ENCODE data around the gene PDIK1L. TPM values are rescaled to one million over a fixed set of nuclear protein-coding genes. Genes with fewer than 3 reads are reported as not detected.

The PDIK1L gene
- total and polyA plus RNA-seq, 9 of the 15 experiments (the other 6 are each of a cell fraction or from before 2014, with no cell fraction given) = 12.8 to 30.2 (median 21.5) TPM

GRCh38 chr1:26070296-26070962 lies 41.2 kb upstream of the PDIK1L start (continued):
- no peak for TF ChIP-seq POLR3G (IDR thresholded peaks at IDR 0.05; ENCODE audit: extremely low read depth, insufficient read length, insufficient replicate concordance)
- no peak for TF ChIP-seq SMAD2 (IDR thresholded peaks at IDR 0.05; ENCODE audit: low read depth, low read length)
- TF ChIP-seq FOXK1 (CRISPR knock-in tag; IDR thresholded peaks at IDR 0.05; ENCODE audit: borderline replicate concordance) = peak; percentile 24
- peak; percentile 81 for TF ChIP-seq KHSRP (IDR thresholded peaks at IDR 0.05)
- no peak for TF ChIP-seq HNRNPH1 (optimal IDR thresholded peaks at IDR 0.05; ENCODE audit: low read depth, low read length)
- peak; percentile 90 for TF ChIP-seq SMAD4 (CRISPR knock-in tag; conservative IDR thresholded peaks at IDR 0.05)
- TF ChIP-seq ZBTB49 (CRISPR knock-in tag; IDR thresholded peaks at IDR 0.05; ENCODE audit: borderline replicate concordance) = no peak
- TF ChIP-seq ZFPM2 (CRISPR knock-in tag; IDR thresholded peaks at IDR 0.05) = no peak
- no peak for TF ChIP-seq XRCC5 (IDR thresholded peaks at IDR 0.05; ENCODE audit: low read depth, low read length)
- no peak for TF ChIP-seq CGGBP1 (CRISPR knock-in tag; IDR thresholded peaks at IDR 0.05)
- TF ChIP-seq ZNF445 (CRISPR knock-in tag; IDR thresholded peaks at IDR 0.05; ENCODE audit: low read depth) = no peak
- TF ChIP-seq ZZZ3 (IDR thresholded peaks at IDR 0.05) = no peak
- peak; percentile 31 for TF ChIP-seq DACH1 (IDR thresholded peaks at IDR 0.05; ENCODE audit: partially characterized antibody)
- no peak for TF ChIP-seq ZNF140 (CRISPR knock-in tag; IDR thresholded peaks at IDR 0.05)
- TF ChIP-seq STAT5B (CRISPR knock-in tag; IDR thresholded peaks at IDR 0.05) = 0 out of 2 replicates have a peak, but pooled peaks have one; percentile 26
- TF ChIP-seq WHSC1 (IDR thresholded peaks at IDR 0.05; ENCODE audit: low read length) = no peak
- no peak for TF ChIP-seq STAG1 (CRISPR knock-in tag; IDR thresholded peaks at IDR 0.05; ENCODE audit: borderline replicate concordance)
- TF ChIP-seq MAFK (IDR thresholded peaks at IDR 0.05; ENCODE audit: low read length) = peak; percentile 52
- peak; percentile 1 for TF ChIP-seq POLR3A (IDR thresholded peaks at IDR 0.05; ENCODE audit: borderline replicate concordance, extremely low read depth, insufficient read depth, insufficient read length)
- peak in 1 of 2 experiments; percentile 65; a peak in 3 of 4 replicates for TF ChIP-seq MAZ (CRISPR knock-in tag; conservative IDR thresholded peaks at IDR 0.05 in 1 of 2, IDR thresholded peaks at IDR 0.05 in 1 of 2)
- TF ChIP-seq SUPT5H (IDR thresholded peaks at IDR 0.05) = no peak
- TF ChIP-seq BRF1 (IDR thresholded peaks at IDR 0.05; ENCODE audit: borderline replicate concordance, extremely low read depth, insufficient read length) = no peak
- TF ChIP-seq RB1 (IDR thresholded peaks at IDR 0.05; ENCODE audit: low read depth) = no peak
- TF ChIP-seq ZNF121 (CRISPR knock-in tag; conservative IDR thresholded peaks at IDR 0.05) = no peak
- peak; percentile 99 for TF ChIP-seq FOSL1 (tag; conservative IDR thresholded peaks at IDR 0.05)
- no peak for TF ChIP-seq U2AF1 (optimal IDR thresholded peaks at IDR 0.05; ENCODE audit: low read depth, low read length)
